ENCODE measurements around the gene DLL1. TPM values are rescaled to one million over a fixed set of nuclear protein-coding genes. Genes with fewer than 3 reads are reported as not detected.
A peak's percentile ranks its signal among the peaks of the same experiment; 100 is the strongest.

DLL1 gene
- total and polyA plus RNA-seq, 7 donors = 1.1 to 13.6 (median 4.6) TPM

GRCh38 chr6:170289951-170290295, 955 bp downstream of the DLL1 start:
- peaks cover 49 to 83% (median 76%) of the 10 kb centered on the region in 3 donors for H3K27me3 ChIP-seq
- H3K9me3 ChIP-seq = no peaks in the 10 kb centered on the region
- peaks cover 0 to 4% (median 0%) of the 10 kb centered on the region in 4 donors for H3K36me3 ChIP-seq
- WGBS, 2 donors = 0 to 1% methylated on average over 41 of the region's 41 CpGs
- peaks cover 0 to 46% (median 45%) of the 10 kb centered on the region in 4 donors for H3K4me1 ChIP-seq
- TF ChIP-seq POLR2AphosphoS5 (IDR thresholded peaks at IDR 0.05) (no peak), CTCF (IDR thresholded peaks at IDR 0.05) (no peak), POLR2A (IDR thresholded peaks at IDR 0.05) (no peak), EP300 (IDR thresholded peaks at IDR 0.05) (no peak)
- H3K27ac ChIP-seq = peak overlapping the region; percentile 46 to 65 (median 63)
- peak overlapping the region; percentile 48 to 69 (median 61) for H3K4me3 ChIP-seq
- DNase-seq = peak; percentile 67
- intact Hi-C loops (cut with DNase I) = loop anchor here (2.0 to 5.0 kb wide), 3 partner anchors 328 to 498 kb away; no protein-coding TSS in a partner anchor

- Histone ChIP-seq H3K36me3 (peaks cover 0 to 5% (median 0%) of the 10 kb centered on the region in 4 donors), H3K4me1 (peaks cover 0 to 45% (median 42%) of the 10 kb centered on the region in 4 donors), H3K27me3 (peaks cover 48 to 77% (median 71%) of the 10 kb centered on the region in 3 donors), H3K9me3 (no peaks in the 10 kb centered on the region), H3K4me3 (peak overlapping the region; percentile 48 to 69 (median 61)), H3K27ac (peak overlapping the region in 3 of 4 donors; percentile 46 to 65 (median 62))
- intact Hi-C loops (cut with DNase I) = loop anchor here (2.0 kb wide), 1 partner anchor 459 kb away; no protein-coding TSS in a partner anchor
- DNase-seq = peak; percentile 62
- TF ChIP-seq POLR2A (IDR thresholded peaks at IDR 0.05) (no peak), POLR2AphosphoS5 (IDR thresholded peaks at IDR 0.05) (no peak), CTCF (IDR thresholded peaks at IDR 0.05) (no peak), EP300 (IDR thresholded peaks at IDR 0.05) (no peak)
- 1 to 2% methylated on average over 85 of the region's 85 CpGs for WGBS, 2 donors
These were observed 1.5 kb downstream of the DLL1 start for GRCh38 chr6:170289180-170289931.

- peaks cover 45 to 72% (median 65%) of the 10 kb centered on the region in 3 donors for H3K27me3 ChIP-seq
- intact Hi-C loops (cut with DNase I) = loop anchor here (2.0 kb wide), 1 partner anchor 458 kb away; no protein-coding TSS in a partner anchor
These were observed 2.1 kb downstream of the DLL1 start for GRCh38 chr6:170288852-170289179.

GRCh38 chr6:170288091-170288631, 2.7 kb downstream of the DLL1 start:
- Histone ChIP-seq H3K4me1 (peaks cover 0 to 42% (median 40%) of the 10 kb centered on the region in 4 donors), H3K4me3 (no peak overlapping the region), H3K9me3 (no peaks in the 10 kb centered on the region), H3K27ac (no peak overlapping the region), H3K27me3 (peaks cover 40 to 65% (median 59%) of the 10 kb centered on the region in 3 donors), H3K36me3 (peaks cover 0 to 11% (median 0%) of the 10 kb centered on the region in 4 donors)
- intact Hi-C loops (cut with DNase I) = loop anchor here (2.0 kb wide), 1 partner anchor 457 kb away; no protein-coding TSS in a partner anchor
- peak; percentile 61 for DNase-seq
- 59 to 75% methylated on average over 33 of the region's 33 CpGs for WGBS, 2 donors
- no peak for TF ChIP-seq EP300 (IDR thresholded peaks at IDR 0.05)
- no peak for TF ChIP-seq POLR2AphosphoS5 (IDR thresholded peaks at IDR 0.05)
- no peak for TF ChIP-seq CTCF (IDR thresholded peaks at IDR 0.05)
- no peak for TF ChIP-seq POLR2A (IDR thresholded peaks at IDR 0.05)

More at GRCh38 chr6:170288852-170289179, 2.1 kb downstream of the DLL1 start:
- 4 to 15% methylated on average over 16 of the region's 16 CpGs for WGBS, 2 donors
- no peak for TF ChIP-seq POLR2A (IDR thresholded peaks at IDR 0.05)
- no peak for TF ChIP-seq POLR2AphosphoS5 (IDR thresholded peaks at IDR 0.05)
- TF ChIP-seq EP300 (IDR thresholded peaks at IDR 0.05) = no peak
- TF ChIP-seq CTCF (IDR thresholded peaks at IDR 0.05) = no peak
- peaks cover 0 to 5% (median 0%) of the 10 kb centered on the region in 4 donors for H3K36me3 ChIP-seq
- no peaks in the 10 kb centered on the region for H3K9me3 ChIP-seq
- peaks cover 0 to 45% (median 42%) of the 10 kb centered on the region in 4 donors for H3K4me1 ChIP-seq
- peak overlapping the region in 3 of 4 donors; percentile 56 to 69 (median 66) for H3K4me3 ChIP-seq
- no peak overlapping the region for H3K27ac ChIP-seq
- DNase-seq = no peak

Measured in sigmoid colon (tissue), 7 donors.